Heart right ventricle (tissue), 16 donors: ENCODE data around the gene LTBP1. TPM values are rescaled to one million over a fixed set of nuclear protein-coding genes. Genes with fewer than 3 reads are reported as not detected.

Source experiments
- ATAC-seq, 8 donors: fragments of 200-7000 bp; cut with Tn5 transposase; one replicate each; pipeline ENCODE4 v1.9.1; 2020; ENCODE audit warnings: mild to moderate bottlenecking in 8 of 8, moderate library complexity in 8 of 8, moderate number of reproducible peaks in 1 of 8
- DNase-seq, 2 donors: peaks; one replicate each; pipeline ENCODE4 v3.0.0-alpha.2; 2020
- H3K27ac ChIP-seq, 10 donors: fragments of 200-600 bp; sonication (generic) in 2 of 10; one replicate each; pipeline versions ENCODE4 v1.5.0 to v1.8.0; 2020 to 2022; ENCODE audit warnings: mild to moderate bottlenecking in 3 of 10
- H3K27me3 ChIP-seq, 7 donors: fragments of 200-600 bp; one replicate each; pipeline ENCODE4 v1.8.0; 2021 to 2022; ENCODE audit warnings: mild to moderate bottlenecking in 2 of 7
- H3K36me3 ChIP-seq, 9 donors: fragments of 200-600 bp; sonication (generic) in 1 of 9; one replicate each; pipeline versions ENCODE4 v1.5.0 to v1.8.0; 2020 to 2022; ENCODE audit warnings: mild to moderate bottlenecking in 2 of 9
- H3K4me1 ChIP-seq, 9 donors: fragments of 200-600 bp; sonication (generic) in 1 of 9; one replicate each; pipeline versions ENCODE4 v1.5.0 to v1.8.0; 2020 to 2022; ENCODE audit warnings: mild to moderate bottlenecking in 4 of 9
- H3K4me3 ChIP-seq, 10 donors: fragments of 200-600 bp; sonication (generic) in 2 of 10; one replicate each; pipeline versions ENCODE4 v1.5.0 to v1.8.0; 2020 to 2022; ENCODE audit warnings: mild to moderate bottlenecking in 7 of 10, moderate library complexity in 2 of 10
- H3K9me3 ChIP-seq, 11 donors: fragments of 200-600 bp in 10 of 11; sonication (generic) in 2 of 11; one replicate each; pipeline versions ENCODE4 v1.5.0 to v1.8.0; 2013 to 2022; ENCODE audit warnings: mild to moderate bottlenecking in 2 of 11, control low read depth in 1 of 11, moderate library complexity in 1 of 11
- WGBS, 2 donors: extraction: QIAGEN DNeasy Blood & Tissue Kit; methylation state at CpG; one replicate each; pipeline ENCODE4 v1.1.7; 2013; ENCODE audit warnings: inconsistent platforms in 1 of 2; 5-methylcytosine and 5-hydroxymethylcytosine counted together
- intact Hi-C, 10 donors: fragments of 100-400 bp; cut with DNase I; formaldehyde crosslinking; loops; one replicate each; pipeline versions ENCODE4 v1.11.1 to v1.14.2; 2022
- polyA plus RNA-seq, 2 donors: library from polyadenylated mRNA; stranded (reverse); fragments of 200-250 nt; gene quantifications; one replicate each; pipeline ENCODE4 v1.2.3, GENCODE V29; 2013
- total RNA-seq, 10 donors: library from RNA; stranded (reverse); fragmentation: NEBNext Ultra II Directional in 3 of 10; extraction: Animal tissue kit (Norgen Biotek cat#: 25700) in 3 of 10; gene quantifications; one replicate each; pipeline versions ENCODE4 v1.2.1 to v1.2.4, GENCODE V29; 2021 to 2023
- TF ChIP-seq, protein P1 (sequence below), 9 donors: fragments of 200-600 bp; sonication (generic) in 2 of 9; IDR thresholded peaks; one replicate each; pipeline versions ENCODE4 v1.5.0 to v1.8.0; 2021 to 2022; ENCODE audit warnings: antibody characterized with exemption in 9 of 9, mild to moderate bottlenecking in 5 of 9, moderate library complexity in 1 of 9
- donor health status: Arrhythmogenic right ventricular cardiomyopathy.
- donor health status: ischemic (EF 13 %, LVEDD 7.1; RV severe dilation, severe dysfunction).
- donor health status: healthy with polysubstance abuse.
- donor health status: DM: no; HTN: yes; CAD: no.
- donor health status: DM: no; HTN: no; CAD: no.
- donor health status: ischemic (EF 25% LVEDD 6.9; RV normal size, moderate dysfunction).
- donor health status: ischemic (EF 25% LVEDD 5.7; RV mildly dilated, moderate dysfunction).
- donor health status: healthy.
- donor health status: DM: yes; HTN: yes; CAD: no.
- donor health status: Ischemic cardiomyopathy.
- donor health status: ischemic (EF 35%, LVEDD 5.7; RV mildly dilated, moderate dysfunction).
- donor health status: nonischemic (EF 11% LVEDD 7.7; RV severe dilation, severe dysfunction).
- donor health status: DM: yes; HTN: yes; CAD: no.
- donor health status: PGD.
- donor health status: ischemic (EF 29% LVEDD 5.4; RV normal size, mild dysfunction).
- donor health status: nonischemic (EF 23%, LVEDD 6.1; RV moderate dilation, normal function).

The LTBP1 gene
- total and polyA plus RNA-seq, 12 donors = 22.4 to 164 (median 84.3) TPM

- H3K9me3 ChIP-seq = peaks cover 0 to 13% (median 8%) of the 10 kb centered on the region in 11 donors
- intact Hi-C loops = loop anchor here in 1 of 10 donors (10.0 kb wide), 1 partner anchor 167 kb away; no protein-coding TSS in a partner anchor
- no peaks in the 10 kb centered on the region for H3K27me3 ChIP-seq
- TF ChIP-seq, protein P1, sequence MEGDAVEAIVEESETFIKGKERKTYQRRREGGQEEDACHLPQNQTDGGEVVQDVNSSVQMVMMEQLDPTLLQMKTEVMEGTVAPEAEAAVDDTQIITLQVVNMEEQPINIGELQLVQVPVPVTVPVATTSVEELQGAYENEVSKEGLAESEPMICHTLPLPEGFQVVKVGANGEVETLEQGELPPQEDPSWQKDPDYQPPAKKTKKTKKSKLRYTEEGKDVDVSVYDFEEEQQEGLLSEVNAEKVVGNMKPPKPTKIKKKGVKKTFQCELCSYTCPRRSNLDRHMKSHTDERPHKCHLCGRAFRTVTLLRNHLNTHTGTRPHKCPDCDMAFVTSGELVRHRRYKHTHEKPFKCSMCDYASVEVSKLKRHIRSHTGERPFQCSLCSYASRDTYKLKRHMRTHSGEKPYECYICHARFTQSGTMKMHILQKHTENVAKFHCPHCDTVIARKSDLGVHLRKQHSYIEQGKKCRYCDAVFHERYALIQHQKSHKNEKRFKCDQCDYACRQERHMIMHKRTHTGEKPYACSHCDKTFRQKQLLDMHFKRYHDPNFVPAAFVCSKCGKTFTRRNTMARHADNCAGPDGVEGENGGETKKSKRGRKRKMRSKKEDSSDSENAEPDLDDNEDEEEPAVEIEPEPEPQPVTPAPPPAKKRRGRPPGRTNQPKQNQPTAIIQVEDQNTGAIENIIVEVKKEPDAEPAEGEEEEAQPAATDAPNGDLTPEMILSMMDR (IDR thresholded peaks at IDR 0.05) = no peak
- 93 to 99% methylated on average over 2 of the region's 2 CpGs for WGBS, 2 donors
- peaks cover 0 to 12% (median 0%) of the 10 kb centered on the region in 9 donors for H3K4me1 ChIP-seq
- H3K4me3 ChIP-seq = no peak overlapping the region
- H3K27ac ChIP-seq = no peak overlapping the region
- no peak for DNase-seq
- ATAC-seq = no peak
- H3K36me3 ChIP-seq = no peaks in the 10 kb centered on the region
Measured at GRCh38 chr2:33408109-33408508, 461.4 kb downstream of the LTBP1 start.

DNA sequence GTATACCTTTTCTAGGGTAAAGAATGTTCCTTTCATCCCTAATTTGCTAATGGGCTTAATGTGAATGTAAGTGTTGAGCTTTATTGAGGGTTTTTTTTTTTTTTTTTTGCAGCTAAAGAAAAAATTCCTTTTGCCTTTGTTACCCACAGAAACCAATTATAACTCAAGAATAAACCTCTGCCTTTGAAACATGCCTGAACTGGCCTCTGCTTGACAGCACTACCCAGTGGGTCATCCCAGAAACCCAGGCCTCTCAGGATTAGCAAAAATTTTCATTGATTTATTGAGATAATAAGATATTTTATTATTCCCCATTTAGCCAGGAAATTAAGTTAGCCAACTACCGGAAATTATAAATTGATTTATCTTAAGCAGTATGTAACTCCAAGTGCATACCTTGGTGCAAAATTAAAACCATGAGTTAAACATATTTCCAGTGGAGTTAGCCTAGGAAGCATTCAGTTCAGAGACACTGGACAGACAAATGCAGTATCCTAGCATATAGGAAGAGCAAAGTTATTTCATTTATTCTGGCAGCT lies 462.7 kb downstream of the LTBP1 start:
- Histone ChIP-seq H3K27me3 (no peaks in the 10 kb centered on the region), H3K4me3 (no peak overlapping the region), H3K4me1 (peaks cover 0 to 12% (median 0%) of the 10 kb centered on the region in 9 donors), H3K27ac (no peak overlapping the region), H3K36me3 (no peaks in the 10 kb centered on the region), H3K9me3 (peaks cover 0 to 13% (median 8%) of the 10 kb centered on the region in 11 donors)
- ATAC-seq = no peak
- TF ChIP-seq, protein P1 (IDR thresholded peaks at IDR 0.05) = no peak
- no peak for DNase-seq
- intact Hi-C loops = loop anchor here in 1 of 10 donors (10.0 kb wide), 1 partner anchor 165 kb away; no protein-coding TSS in a partner anchor
- 89 to 95% methylated on average over 1 of the region's 1 CpG for WGBS, 2 donors

- H3K27ac ChIP-seq = no peak overlapping the region
- H3K27me3 ChIP-seq = no peaks in the 10 kb centered on the region
Measured at GRCh38 chr2:33411765-33412164, 465.0 kb downstream of the LTBP1 start.

DNA sequence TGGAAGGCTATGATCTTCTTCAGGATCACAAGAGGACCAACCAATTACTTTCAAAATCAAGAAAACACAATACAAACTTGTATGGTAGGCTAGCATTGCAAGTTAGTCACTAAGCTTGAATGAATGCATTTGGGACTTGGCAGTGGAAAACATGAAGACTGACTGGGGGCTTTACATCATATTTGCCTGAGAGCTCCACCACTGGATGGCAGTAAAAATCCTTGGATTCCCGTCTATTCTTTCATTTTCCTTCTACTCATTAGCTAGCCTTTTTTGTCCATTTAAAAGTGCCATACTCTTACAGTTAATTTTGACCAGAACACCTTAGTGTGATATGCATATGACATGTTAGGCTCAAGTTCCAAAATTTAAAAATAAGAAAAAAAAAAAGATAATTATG lies 466.2 kb downstream of the LTBP1 start:
- intact Hi-C loops = loop anchor here in 8 of 10 donors (2.0 to 10.0 kb wide), 5 partner anchors 28 to 174 kb away; no protein-coding TSS in a partner anchor

More at GRCh38 chr2:33411765-33412164, 465.0 kb downstream of the LTBP1 start:
- TF ChIP-seq, protein P1 (IDR thresholded peaks at IDR 0.05) = no peak
- Histone ChIP-seq H3K4me1 (peaks cover 0 to 13% (median 0%) of the 10 kb centered on the region in 9 donors), H3K36me3 (no peaks in the 10 kb centered on the region), H3K4me3 (no peak overlapping the region), H3K9me3 (peaks cover 0 to 13% (median 8%) of the 10 kb centered on the region in 11 donors)
- no peak for DNase-seq
- 59 to 68% methylated on average over 3 of the region's 3 CpGs for WGBS, 2 donors
- no peak for ATAC-seq
- intact Hi-C loops = loop anchor here in 8 of 10 donors (2.0 to 10.0 kb wide), 5 partner anchors 29 to 176 kb away; no protein-coding TSS in a partner anchor

More for the DNA sequence above, 466.2 kb downstream of the LTBP1 start:
- TF ChIP-seq, protein P1 (IDR thresholded peaks at IDR 0.05) = peak in 8 of 9 donors; percentile 25 to 75 (median 58)
- Histone ChIP-seq H3K4me1 (peaks cover 0 to 13% (median 0%) of the 10 kb centered on the region in 9 donors), H3K27me3 (no peaks in the 10 kb centered on the region), H3K9me3 (peaks cover 0 to 11% (median 7%) of the 10 kb centered on the region in 11 donors), H3K27ac (no peak overlapping the region), H3K4me3 (no peak overlapping the region), H3K36me3 (no peaks in the 10 kb centered on the region)
- ATAC-seq = peak in 7 of 8 donors; percentile 35 to 64 (median 58)
- DNase-seq = peak in 1 of 2 donors; percentile 35
- WGBS, 2 donors = 15 to 45% methylated on average over 1 of the region's 1 CpG
